Adrenal gland (tissue), 12 donors: Measurements from ENCODE around the gene ISG20L2. TPM values are rescaled to one million over a fixed set of nuclear protein-coding genes. Genes with fewer than 3 reads are reported as not detected.
A peak's percentile ranks its signal among the peaks of the same experiment; 100 is the strongest.

ENCODE experiments used
- DNase-seq, 7 donors: peaks; one replicate each; pipeline ENCODE4 v3.0.0-alpha.2; 2019 to 2020
- H3K27ac ChIP-seq, 5 donors: fragments of 200-600 bp; sonication (generic) in 4 of 5; 1 replicate in 3 of 5; 2 replicates in 2 of 5; pipeline versions ENCODE4 v1.5.1 to v1.8.0; 2016 to 2020; ENCODE audit warnings: mild to moderate bottlenecking in 1 of 5
- H3K27me3 ChIP-seq: fragments of 200-600 bp; 2 replicates; pipeline ENCODE4 v1.8.0; 2021
- H3K36me3 ChIP-seq, 2 donors: fragments of 200-600 bp; replicated peaks in 1 of 2; 1 replicate in 1 of 2; 2 replicates in 1 of 2; pipeline versions ENCODE4 v1.5.1 to v1.8.0; 2018 to 2022
- H3K4me1 ChIP-seq, 2 donors: fragments of 200-600 bp; replicated peaks in 1 of 2; 1 replicate in 1 of 2; 2 replicates in 1 of 2; pipeline versions ENCODE4 v1.5.1 to v1.8.0; 2018 to 2021
- H3K4me3 ChIP-seq, 4 donors: fragments of 200-600 bp; sonication (generic) in 3 of 4; one replicate each; pipeline ENCODE4 v1.5.1; 2016 to 2018
- H3K9me3 ChIP-seq, 3 donors: fragments of 200-600 bp; sonication (generic) in 1 of 3; replicated peaks in 1 of 3; 1 replicate in 2 of 3; 2 replicates in 1 of 3; pipeline versions ENCODE4 v1.5.1 to v1.8.0; 2016 to 2021
- CTCF ChIP-seq, 6 experiments: fragments of 450-650 bp in 4 of 6; fragments of 200-600 bp in 2 of 6; sonication (generic) in 1 of 6; IDR thresholded peaks; 1 replicate in 5 of 6; 2 replicates in 1 of 6; pipeline versions ENCODE4 v1.5.1 to v1.8.0; 2016 to 2021; ENCODE audit warnings: antibody characterized with exemption in 6 of 6, mild to moderate bottlenecking in 2 of 6, moderate library complexity in 1 of 6
- POLR2A ChIP-seq, 2 donors: fragments of 450-650 bp; IDR thresholded peaks; one replicate each; pipeline ENCODE4 v1.6.1; 2017; ENCODE audit warnings: antibody characterized with exemption in 2 of 2, mild to moderate bottlenecking in 2 of 2, moderate library complexity in 1 of 2
- WGBS, 4 donors: extraction: QIAGEN DNeasy Blood & Tissue Kit in 2 of 4; methylation state at CpG; one replicate each; pipeline versions ENCODE4 v1.1.5 to v1.1.7; 2013 to 2017; 5-methylcytosine and 5-hydroxymethylcytosine counted together
- intact Hi-C, 2 donors: fragments of 100-400 bp; cut with DNase I; formaldehyde crosslinking; loops; one replicate each; pipeline versions ENCODE4 v1.14.1 to v1.15.0; 2022 to 2023
- polyA plus RNA-seq, 3 donors: library from polyadenylated mRNA; stranded (reverse); fragments of 200-250 nt in 2 of 3; fragments of 350-450 nt in 1 of 3; fragmentation: Illumina TruSeq in 1 of 3; extraction: RNeasy Lipid Tissue Mini Kit (QIAGEN cat#74804) in 1 of 3; gene quantifications; one replicate each; pipeline ENCODE4 v1.2.3, GENCODE V29; 2013 to 2014
- total RNA-seq, 9 donors: library from RNA; depleted of rRNA in 4 of 9; stranded (reverse); fragments of >200 nt in 4 of 9; fragments of 120-200 nt in 1 of 9; fragmentation: NEBNext Ultra II Directional in 1 of 9; extraction: Animal tissue kit (Norgen Biotek cat#: 25700) in 1 of 9; gene quantifications; one replicate each; pipeline versions ENCODE4 v1.1.0 to v1.2.4, GENCODE V29; 2013 to 2023
- donor health status: healthy with polysubstance abuse.
- donor health status: Bipolar disorder and iron deficiency.
- donor health status: DM: yes; HTN: yes; CAD: no.
- donor health status: DM: no; HTN: no; CAD: no.
- donor health status: DM: no; HTN: no; CAD: no.
- donor health status: DM: yes; HTN: yes; CAD: no.

Gene ISG20L2
- total and polyA plus RNA-seq, 12 donors, result 5.5 to 40.0 (median 18.3) TPM

DNA sequence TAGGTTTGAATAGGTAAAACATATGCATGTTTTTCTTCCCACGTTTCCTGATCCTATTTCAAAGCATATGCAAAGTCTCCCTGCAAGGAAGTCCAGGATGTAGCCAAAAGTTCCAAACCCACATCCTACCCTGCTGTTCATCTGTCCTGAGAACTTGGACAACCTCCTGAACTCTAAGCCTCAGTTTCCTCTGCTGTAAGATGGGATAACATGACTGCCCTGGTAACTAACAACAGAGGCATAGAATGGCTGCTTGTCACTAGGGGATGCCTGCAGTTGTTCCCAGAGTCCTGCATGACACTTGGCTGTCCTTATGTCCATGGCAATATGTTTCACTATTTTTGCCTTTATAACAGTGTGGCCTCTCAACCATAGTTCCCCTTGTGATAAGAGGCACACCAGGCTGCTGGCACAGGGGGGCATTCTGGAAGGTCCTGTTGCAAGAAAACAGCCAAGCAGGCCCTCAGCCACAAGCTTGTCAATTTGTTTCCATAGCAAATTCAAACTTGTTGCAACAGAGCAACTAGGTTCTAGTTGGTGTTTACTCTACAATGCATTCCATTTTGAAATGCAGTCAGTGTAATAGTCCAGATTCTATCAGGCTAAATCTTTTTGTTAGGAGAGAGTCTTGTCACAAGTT, 24.4 kb upstream of the ISG20L2 start:
- no peaks in the 10 kb centered on the region for H3K9me3 ChIP-seq
- H3K27me3 ChIP-seq, result no peaks in the 10 kb centered on the region

GRCh38 chr1:156751757-156752481, 23.4 kb upstream of the ISG20L2 start:
- Histone ChIP-seq H3K9me3 (no peaks in the 10 kb centered on the region), H3K4me3 (peak overlapping the region; percentile 33 to 93 (median 74)), H3K36me3 (no peaks in the 10 kb centered on the region), H3K27me3 (no peaks in the 10 kb centered on the region), H3K27ac (peak overlapping the region in 4 of 5 donors; percentile 74 to 98 (median 95)), H3K4me1 (peaks cover 43 to 45% of the 10 kb centered on the region in 2 donors)
- DNase-seq, result peak; percentile 97 to 98 (median 98)
- TF ChIP-seq CTCF (IDR thresholded peaks at IDR 0.05), result peak in 1 of 6 experiments; percentile 35
- peak in 1 of 2 donors; percentile 43 for TF ChIP-seq POLR2A (IDR thresholded peaks at IDR 0.05)
- 0% methylated on average over 3 to 68 of the region's 68 CpGs for WGBS, 4 donors
- intact Hi-C loops, result no loop called here

More for the DNA sequence above, 24.4 kb upstream of the ISG20L2 start:
- no peaks in the 10 kb centered on the region for H3K36me3 ChIP-seq
- peak overlapping the region in 1 of 4 donors; percentile 93 for H3K4me3 ChIP-seq
- 27 to 61% (median 48%) methylated on average over 1 of the region's 1 CpG for WGBS, 4 donors
- intact Hi-C loops, result no loop called here
- H3K27ac ChIP-seq, result peak overlapping the region in 1 of 5 donors; percentile 20
- H3K4me1 ChIP-seq, result peaks cover 36 to 37% of the 10 kb centered on the region in 2 donors
- no peak for DNase-seq
- TF ChIP-seq POLR2A (IDR thresholded peaks at IDR 0.05) (no peak), CTCF (IDR thresholded peaks at IDR 0.05) (no peak)

GRCh38 chr1:156751451-156751756, 22.8 kb upstream of the ISG20L2 start, which contains the start of gene HDGF:
Gene HDGF (minus strand): TSS chr1:156751675. CDS start chr1:156751429, 246 bp downstream.
- intact Hi-C loops, result no loop called here
- Histone ChIP-seq H3K9me3 (no peaks in the 10 kb centered on the region), H3K27ac (peak within 1 kb of the TSS; percentile 57 to 98 (median 97)), H3K4me1 (peaks cover 48 to 50% of the 10 kb centered on the region in 2 donors), H3K27me3 (no peaks in the 10 kb centered on the region), H3K4me3 (peak within 1 kb of the TSS; percentile 82 to 93 (median 90)), H3K36me3 (no peaks in the 10 kb centered on the region)
- TF ChIP-seq POLR2A (IDR thresholded peaks at IDR 0.05), result peak; percentile 19 to 62
- TF ChIP-seq CTCF (IDR thresholded peaks at IDR 0.05), result no peak
- no peak for DNase-seq
- whole genome bisulfite sequencing, 4 donors, result 0% methylated on average over 3 to 48 of the region's 48 CpGs; no CpG with 5 or more reads in 1 of the 4 donors

- H3K9me3 ChIP-seq, result no peaks in the 10 kb centered on the region
- DNase-seq, result peak; percentile 60 to 77 (median 73)
- H3K27me3 ChIP-seq, result no peaks in the 10 kb centered on the region
- TF ChIP-seq CTCF (IDR thresholded peaks at IDR 0.05), result peak in 3 of 6 experiments; percentile 11 to 31 (median 18)
- peak in 1 of 2 donors; percentile 26 for TF ChIP-seq POLR2A (IDR thresholded peaks at IDR 0.05)
- peak overlapping the region; percentile 82 to 93 (median 88) for H3K4me3 ChIP-seq
- H3K4me1 ChIP-seq, result peaks cover 53 to 55% of the 10 kb centered on the region in 2 donors
- no peaks in the 10 kb centered on the region for H3K36me3 ChIP-seq
- 0 to 1% (median 0%) methylated on average over 14 to 64 of the region's 64 CpGs for WGBS, 4 donors
- peak overlapping the region; percentile 57 to 98 (median 97) for H3K27ac ChIP-seq
- intact Hi-C loops, result no loop called here
These were observed 22.3 kb upstream of the ISG20L2 start for GRCh38 chr1:156750711-156751450.
